ENCODE data around the gene SLX9. TPM values are rescaled to one million over a fixed set of nuclear protein-coding genes. Genes with fewer than 3 reads are reported as not detected.

The SLX9 gene
- total and polyA plus RNA-seq, 2 donors (not counting 3 experiments of a cell fraction or from before 2014, with no cell fraction given) = 27.0 to 50.6 TPM

DNA sequence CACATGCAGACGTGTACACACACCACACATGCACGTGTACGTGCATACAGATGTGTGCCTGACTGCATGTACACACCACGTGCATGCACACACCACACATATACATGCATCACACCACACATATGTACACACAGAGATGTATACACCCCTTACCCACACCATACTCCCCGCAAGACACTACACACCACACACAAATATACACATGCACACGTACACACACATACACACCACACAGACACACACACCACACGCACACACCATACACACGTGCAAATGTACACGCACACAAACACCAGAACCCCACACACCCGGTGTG lies 28.8 kb upstream of the SLX9 start:
- POLR2A ChIA-PET = no interaction called here
- H2AFZ ChIP-seq (ENCODE audit: low read depth, low read length) = peak overlapping the region; percentile 16

More for the DNA sequence above, 28.8 kb upstream of the SLX9 start:
- Histone ChIP-seq H3K79me2 (ENCODE audit: control insufficient read depth, insufficient read depth, low read length) (no peaks in the 10 kb centered on the region), H3K27me3 (ENCODE audit: control insufficient read depth in 2 of 2, insufficient read depth in 2 of 2, low read length in 2 of 2) (no peaks in the 10 kb centered on the region), H3K36me3 (ENCODE audit: control insufficient read depth in 2 of 2, extremely low read depth in 1 of 2, insufficient read depth in 2 of 2, low read length in 2 of 2) (no peaks in the 10 kb centered on the region), H3K27ac (ENCODE audit: insufficient read depth, low read depth, low read length) (no peak overlapping the region), H3K9ac (replicated peaks; ENCODE audit: extremely low read depth, insufficient read depth, low read length) (no peak overlapping the region), H3K4me3 (replicated peaks in 1 of 3; ENCODE audit: insufficient read depth in 1 of 3, low read depth in 1 of 3, low read length in 3 of 3) (no peak overlapping the region), H3K9me3 (replicated peaks; ENCODE audit: control insufficient read depth, insufficient read depth, low read length) (no peaks in the 10 kb centered on the region), H3K9me1 (replicated peaks; ENCODE audit: control insufficient read depth, extremely low read depth, insufficient read depth, low read length) (no peaks in the 10 kb centered on the region), H3K4me1 (ENCODE audit: control insufficient read depth, extremely low read depth, insufficient read depth, low read length) (peaks cover 25% of the 10 kb centered on the region), H3K4me2 (ENCODE audit: insufficient read depth, low read length) (no peak overlapping the region), H4K20me1 (replicated peaks; ENCODE audit: control insufficient read depth, extremely low read depth, insufficient read depth, low read length) (no peaks in the 10 kb centered on the region)
- no peak for FAIRE-seq
- CTCF ChIA-PET = interaction anchor here (0.8 to 4.9 kb wide), 14 partner anchors 9 to 140 kb away, joined by 3 to 37 read pairs (median 4); partner anchors contain the start of gene UBE2G2
- DNase-seq (ENCODE audit: low read depth, low spot score) = no peak
- TF ChIP-seq POLR2A (IDR thresholded peaks at IDR 0.05; ENCODE audit: low read depth, low read length) = no peak
- TF ChIP-seq FOS (IDR thresholded peaks at IDR 0.05; ENCODE audit: borderline replicate concordance, insufficient read depth, low read length) = no peak
- TF ChIP-seq POLR2AphosphoS5 (IDR thresholded peaks at IDR 0.05; ENCODE audit: insufficient read depth, low read depth, low read length) = no peak
- TF ChIP-seq GATA2 (IDR thresholded peaks at IDR 0.05; ENCODE audit: insufficient read depth, insufficient read length, low read depth, low read length) = no peak
- TF ChIP-seq MAX (IDR thresholded peaks at IDR 0.05; ENCODE audit: insufficient read depth, insufficient read length) = no peak
- no peak for TF ChIP-seq EZH2 (IDR thresholded peaks at IDR 0.05; ENCODE audit: borderline replicate concordance, low read depth, low read length, severe bottlenecking)
- no peak for TF ChIP-seq MYC (IDR thresholded peaks at IDR 0.05; ENCODE audit: low read depth, low read length)
- TF ChIP-seq JUN (IDR thresholded peaks at IDR 0.05; ENCODE audit: borderline replicate concordance, insufficient read depth, insufficient read length, low read depth) = no peak
- TF ChIP-seq CTCF (IDR thresholded peaks at IDR 0.05; ENCODE audit: extremely low read depth in 1 of 2, insufficient read depth in 1 of 2, low read depth in 1 of 2, low read length in 2 of 2) = no peak
- intact Hi-C loops (cut with micrococcal nuclease) = loop anchor here (1.0 to 2.0 kb wide), 7 partner anchors 18 to 156 kb away; partner anchors contain the start of genes SUMO3 and UBE2G2
- dilution Hi-C loops (cut with MboI; ENCODE audit: extremely low pct_ligation_motif_present, low sequenced_read_pairs) = no loop called here
- BruUV-seq (replicated peaks) = no TSS peak

Measured in endothelial cell of umbilical vein (primary cell).